ENCODE results near the gene HLA-DMA. TPM values are rescaled to one million over a fixed set of nuclear protein-coding genes. Genes with fewer than 3 reads are reported as not detected.
A peak's percentile ranks its signal among the peaks of the same experiment; 100 is the strongest.

HLA-DMA gene
- total and polyA plus RNA-seq, 9 of the 15 experiments (the other 6 are each of a cell fraction or from before 2014, with no cell fraction given) = 0.13 to 0.83 (median 0.51) TPM

- peak; percentile 33; the same call in 1 of the 2 replicates for TF ChIP-seq CEBPZ (IDR thresholded peaks at IDR 0.05; ENCODE audit: borderline replicate concordance, low read depth, low read length)
- peak; percentile 99 for TF ChIP-seq GTF2B (IDR thresholded peaks at IDR 0.05; ENCODE audit: extremely low read depth, insufficient read length)
- no peak for TF ChIP-seq ZNF395 (CRISPR knock-in tag; IDR thresholded peaks at IDR 0.05)
- peak; percentile 52; the same call in 1 of the 2 replicates for TF ChIP-seq SMAD4 (CRISPR knock-in tag; conservative IDR thresholded peaks at IDR 0.05)
- TF ChIP-seq SRSF3 (IDR thresholded peaks at IDR 0.05; ENCODE audit: insufficient read depth, low read length) = no peak
- TF ChIP-seq ZKSCAN1 (IDR thresholded peaks at IDR 0.05; ENCODE audit: low read depth, low read length) = peak; percentile 63; the same call in 1 of the 2 replicates
- TF ChIP-seq BRD4 (IDR thresholded peaks at IDR 0.05) = no peak
- no peak for TF ChIP-seq XRCC5 (IDR thresholded peaks at IDR 0.05; ENCODE audit: low read depth, low read length)
- TF ChIP-seq THRAP3 (IDR thresholded peaks at IDR 0.05; ENCODE audit: borderline replicate concordance) = no peak
- TF ChIP-seq ZBTB2 (IDR thresholded peaks at IDR 0.05) = no peak
- TF ChIP-seq NFE2L1 (tag; IDR thresholded peaks at IDR 0.05; ENCODE audit: borderline replicate concordance, low read depth) = no peak
- TF ChIP-seq E2F5 (CRISPR knock-in tag; IDR thresholded peaks at IDR 0.05) = no peak
- peak; percentile 69; the same call in 1 of the 2 replicates for TF ChIP-seq ZBTB7A (IDR thresholded peaks at IDR 0.05; ENCODE audit: borderline replicate concordance, control insufficient read depth, low read depth, low read length)
These were observed 18.9 kb upstream of the HLA-DMA start (continued) for GRCh38 chr6:32971581-32972352.

Data from K562 (cell line).